Right lobe of liver (tissue), 4 donors: Measurements from ENCODE around the gene MAEA.

ENCODE experiments used
- POLR2A ChIP-seq: fragments of 450-650 bp; IDR thresholded peaks from one replicate; pipeline ENCODE4 v1.6.1; 2017; ENCODE audit warnings: antibody characterized with exemption, mild to moderate bottlenecking
- TF ChIP-seq, protein P1 (sequence below), 4 donors: fragments of 200-600 bp in 3 of 4; fragments of 450-650 bp in 1 of 4; IDR thresholded peaks; one replicate each; pipeline versions ENCODE4 v1.5.1 to v1.8.0; 2016 to 2022; ENCODE audit warnings: antibody characterized with exemption in 4 of 4, mild to moderate bottlenecking in 2 of 4
- donor health status: DM: no; HTN: no; CAD: no.
- donor health status: DM: no; HTN: no; CAD: no.
- donor health status: DM: no; HTN: yes; CAD: no.

- TF ChIP-seq, protein P1, sequence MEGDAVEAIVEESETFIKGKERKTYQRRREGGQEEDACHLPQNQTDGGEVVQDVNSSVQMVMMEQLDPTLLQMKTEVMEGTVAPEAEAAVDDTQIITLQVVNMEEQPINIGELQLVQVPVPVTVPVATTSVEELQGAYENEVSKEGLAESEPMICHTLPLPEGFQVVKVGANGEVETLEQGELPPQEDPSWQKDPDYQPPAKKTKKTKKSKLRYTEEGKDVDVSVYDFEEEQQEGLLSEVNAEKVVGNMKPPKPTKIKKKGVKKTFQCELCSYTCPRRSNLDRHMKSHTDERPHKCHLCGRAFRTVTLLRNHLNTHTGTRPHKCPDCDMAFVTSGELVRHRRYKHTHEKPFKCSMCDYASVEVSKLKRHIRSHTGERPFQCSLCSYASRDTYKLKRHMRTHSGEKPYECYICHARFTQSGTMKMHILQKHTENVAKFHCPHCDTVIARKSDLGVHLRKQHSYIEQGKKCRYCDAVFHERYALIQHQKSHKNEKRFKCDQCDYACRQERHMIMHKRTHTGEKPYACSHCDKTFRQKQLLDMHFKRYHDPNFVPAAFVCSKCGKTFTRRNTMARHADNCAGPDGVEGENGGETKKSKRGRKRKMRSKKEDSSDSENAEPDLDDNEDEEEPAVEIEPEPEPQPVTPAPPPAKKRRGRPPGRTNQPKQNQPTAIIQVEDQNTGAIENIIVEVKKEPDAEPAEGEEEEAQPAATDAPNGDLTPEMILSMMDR (IDR thresholded peaks at IDR 0.05) = no peak
- no peak for TF ChIP-seq POLR2A
Observed at GRCh38 chr4:1271686-1272085, 18.0 kb upstream of the MAEA start.
